CD14-positive monocyte (primary cell): Measurements from ENCODE around the gene ANKRD2. TPM values are rescaled to one million over a fixed set of nuclear protein-coding genes. Genes with fewer than 3 reads are reported as not detected.

Experiments
- DNase-seq, 3 donors: peaks; one replicate each; pipeline ENCODE4 v3.0.0-alpha.2; 2011 to 2022
- H2AFZ ChIP-seq: 2 replicates; pipeline ENCODE4 v1.6.0; 2012; ENCODE audit warnings: mild to moderate bottlenecking, low read depth, low read length, inconsistent platforms; ENCODE audit not compliant: insufficient read depth, poor library complexity, severe bottlenecking
- H3K27ac ChIP-seq, 2 donors: 1 replicate in 1 of 2; 2 replicates in 1 of 2; pipeline ENCODE4 v1.5.1; 2012 to 2013; ENCODE audit warnings: low read length in 2 of 2, control low read depth in 1 of 2, inconsistent platforms in 1 of 2, low read depth in 1 of 2, mild to moderate bottlenecking in 1 of 2
- H3K27me3 ChIP-seq, 2 donors: one replicate each; pipeline versions ENCODE4 v1.6.0 to v1.6.1; 2011 to 2013; ENCODE audit warnings: low read length in 2 of 2; ENCODE audit not compliant: control insufficient read depth in 2 of 2, insufficient read depth in 2 of 2
- H3K36me3 ChIP-seq, 2 donors: replicated peaks in 1 of 2; 1 replicate in 1 of 2; 2 replicates in 1 of 2; pipeline versions ENCODE4 v1.5.1 to v1.6.1; 2012 to 2013; ENCODE audit warnings: low read length in 2 of 2, control low read depth in 1 of 2, inconsistent platforms in 1 of 2, mild to moderate bottlenecking in 1 of 2; ENCODE audit not compliant: insufficient read depth in 2 of 2, control insufficient read depth in 1 of 2
- H3K4me1 ChIP-seq, 2 donors: 1 replicate in 1 of 2; 2 replicates in 1 of 2; pipeline versions ENCODE4 v1.5.1 to v1.6.1; 2012 to 2013; ENCODE audit warnings: low read length in 2 of 2, control low read depth in 1 of 2, inconsistent platforms in 1 of 2, mild to moderate bottlenecking in 1 of 2, moderate library complexity in 1 of 2; ENCODE audit not compliant: insufficient read depth in 2 of 2, control insufficient read depth in 1 of 2
- H3K4me2 ChIP-seq: replicated peaks from 2 replicates; pipeline ENCODE3; 2012; ENCODE audit warnings: low read length, moderate library complexity, mild to moderate bottlenecking; ENCODE audit not compliant: poor library complexity, severe bottlenecking; ENCODE audit errors: extremely low read depth
- H3K4me3 ChIP-seq, 3 experiments: fragments of 200-600 bp in 1 of 3; sonication (generic) in 1 of 3; replicated peaks in 1 of 3; 1 replicate in 2 of 3; 2 replicates in 1 of 3; pipeline ENCODE4 v1.5.1; 2011 to 2013; ENCODE audit warnings: low read length in 3 of 3, mild to moderate bottlenecking in 3 of 3, control low read depth in 2 of 3, low read depth in 2 of 3, inconsistent platforms in 1 of 3, moderate library complexity in 1 of 3
- H3K79me2 ChIP-seq: 2 replicates; pipeline ENCODE4 v1.6.0; 2012; ENCODE audit warnings: mild to moderate bottlenecking, control low read depth, inconsistent platforms, low read length, moderate library complexity; ENCODE audit not compliant: insufficient read depth
- H3K9ac ChIP-seq: 2 replicates; pipeline ENCODE4 v1.6.0; 2017; ENCODE audit warnings: low read length, mild to moderate bottlenecking; ENCODE audit not compliant: insufficient read depth, poor library complexity, severe bottlenecking
- H3K9me3 ChIP-seq, 2 donors: replicated peaks in 1 of 2; 1 replicate in 1 of 2; 2 replicates in 1 of 2; pipeline versions ENCODE4 v1.5.1 to v1.6.1; 2012 to 2013; ENCODE audit warnings: low read length in 2 of 2, control low read depth in 1 of 2; ENCODE audit not compliant: control insufficient read depth in 1 of 2, insufficient read depth in 1 of 2
- H4K20me1 ChIP-seq: 2 replicates; pipeline ENCODE4 v1.6.0; 2012; ENCODE audit warnings: mild to moderate bottlenecking, low read length, control low read depth, moderate library complexity; ENCODE audit not compliant: insufficient read depth
- H3K27ac Mint-ChIP-seq, 7 donors: one replicate each; pipeline ENCODE4 v1.8.0; 2020; ENCODE audit warnings: mild to moderate bottlenecking in 7 of 7, mixed read lengths in 7 of 7, moderate library complexity in 6 of 7, inconsistent platforms in 2 of 7
- H3K27me3 Mint-ChIP-seq, 3 donors: one replicate each; pipeline ENCODE4 v1.8.0; 2021 to 2022; ENCODE audit warnings: low read depth in 3 of 3, mild to moderate bottlenecking in 3 of 3, mixed read lengths in 3 of 3, moderate library complexity in 3 of 3, inconsistent platforms in 1 of 3
- H3K36me3 Mint-ChIP-seq, 2 donors: one replicate each; pipeline ENCODE4 v1.8.0; 2020; ENCODE audit warnings: mixed read lengths in 2 of 2, inconsistent platforms in 1 of 2, mild to moderate bottlenecking in 1 of 2
- H3K4me1 Mint-ChIP-seq: one replicate; pipeline ENCODE4 v1.8.0; 2020; ENCODE audit warnings: mild to moderate bottlenecking, mixed read lengths
- H3K4me3 Mint-ChIP-seq, 2 donors: one replicate each; pipeline ENCODE4 v1.8.0; 2020; ENCODE audit warnings: mild to moderate bottlenecking in 2 of 2, mixed read lengths in 2 of 2, moderate library complexity in 1 of 2
- H3K9me3 Mint-ChIP-seq, 7 donors: one replicate each; pipeline ENCODE4 v1.8.0; 2020 to 2022; ENCODE audit warnings: mixed read lengths in 7 of 7, mild to moderate bottlenecking in 6 of 7, moderate library complexity in 6 of 7, inconsistent platforms in 2 of 7
- WGBS: methylation state at CpG from one replicate; pipeline ENCODE4 v1.1.5; 2013; ENCODE audit warnings: missing lambda C conversion rate; ENCODE audit not compliant: insufficient coverage; 5-methylcytosine and 5-hydroxymethylcytosine counted together
- intact Hi-C, 2 donors: fragments of 100-400 bp; cut with micrococcal nuclease; formaldehyde crosslinking; loops; one replicate each; pipeline versions ENCODE4 v1.15.0 to v1.15.1; 2023
- polyA plus RNA-seq, 3 donors: library from polyadenylated mRNA; depleted of rRNA in 1 of 3; unstranded in 2 of 3; stranded (reverse) in 1 of 3; fragments of 300-500 nt in 2 of 3; fragments of >200 nt in 1 of 3; fragmentation: Illumina TruSeq in 2 of 3; gene quantifications; 1 replicate in 2 of 3; 2 replicates in 1 of 3; pipeline ENCODE4 v1.2.3, GENCODE V29; 2012 to 2021
- TF ChIP-seq, protein P1 (sequence below): fragments of 200-600 bp; IDR thresholded peaks from one replicate; pipeline ENCODE4 v1.8.0; 2022; ENCODE audit warnings: antibody characterized with exemption, mild to moderate bottlenecking

Gene ANKRD2
- polyA plus RNA-seq, 3 donors: not detected

DNA sequence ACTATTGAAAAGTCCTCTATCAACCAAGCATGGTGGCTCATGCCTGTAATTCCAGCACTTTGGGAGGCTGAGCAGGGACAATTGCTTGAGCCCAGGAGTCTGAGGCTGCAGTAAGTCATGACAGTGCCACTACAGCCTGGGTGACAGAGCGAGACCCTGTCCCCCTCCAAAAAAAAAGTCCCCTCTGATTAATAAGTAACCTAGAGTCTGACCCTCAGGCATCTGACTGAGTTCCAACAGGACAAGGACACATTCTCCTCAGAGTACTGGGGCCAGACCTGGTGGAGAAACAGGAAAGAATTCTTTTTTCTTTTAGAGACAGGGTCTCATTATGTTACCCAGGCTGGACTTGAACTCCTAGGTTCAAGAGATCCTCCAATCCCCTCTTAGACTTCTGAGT is 50.7 kb downstream of the ANKRD2 start:
- H3K4me1 ChIP-seq: no peaks in the 10 kb centered on the region
- H3K4me3 ChIP-seq: no peak overlapping the region
- H3K4me3 Mint-ChIP-seq: no peak overlapping the region

DNA sequence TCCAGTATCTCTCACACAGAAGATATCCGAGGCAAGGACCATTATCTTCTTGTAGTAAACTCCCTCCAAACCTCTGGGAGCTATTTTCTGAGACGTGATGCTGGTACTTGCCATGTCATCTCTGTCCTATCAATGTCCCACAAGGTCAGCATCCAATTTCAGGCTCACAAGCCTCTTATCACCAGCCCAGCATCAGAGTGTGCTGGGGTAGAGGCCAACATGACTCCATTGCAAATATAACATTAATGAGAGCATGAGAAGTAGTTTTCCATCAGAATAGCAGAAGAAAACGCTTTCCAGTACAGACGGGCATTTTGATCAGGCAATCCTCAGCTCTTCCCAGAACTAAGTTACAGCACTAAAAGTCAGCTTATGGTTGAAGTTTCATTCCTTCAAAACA is 55.2 kb downstream of the ANKRD2 start:
- H3K27ac ChIP-seq: no peak overlapping the region
- no peak overlapping the region for H3K4me3 ChIP-seq
- no peaks in the 10 kb centered on the region for H3K79me2 ChIP-seq
- no peak overlapping the region for H3K9ac ChIP-seq
- Mint-ChIP-seq H3K27me3 (peaks cover 0 to 7% (median 2%) of the 10 kb centered on the region in 3 donors), H3K36me3 (no peaks in the 10 kb centered on the region), H3K4me1 (peaks cover 4% of the 10 kb centered on the region), H3K4me3 (no peak overlapping the region), H3K9me3 (no peaks in the 10 kb centered on the region), H3K27ac (no peak overlapping the region)
- intact Hi-C loops: no loop called here
- H4K20me1 ChIP-seq: no peaks in the 10 kb centered on the region
- WGBS: 94% methylated on average over 3 of the region's 4 CpGs
- no peak overlapping the region for H2AFZ ChIP-seq
- peaks cover 2% of the 10 kb centered on the region in 2 donors for H3K4me1 ChIP-seq
- DNase-seq: no peak
- no peaks in the 10 kb centered on the region for H3K27me3 ChIP-seq
- H3K9me3 ChIP-seq: no peaks in the 10 kb centered on the region
- no peak overlapping the region for H3K4me2 ChIP-seq
- TF ChIP-seq, protein P1, sequence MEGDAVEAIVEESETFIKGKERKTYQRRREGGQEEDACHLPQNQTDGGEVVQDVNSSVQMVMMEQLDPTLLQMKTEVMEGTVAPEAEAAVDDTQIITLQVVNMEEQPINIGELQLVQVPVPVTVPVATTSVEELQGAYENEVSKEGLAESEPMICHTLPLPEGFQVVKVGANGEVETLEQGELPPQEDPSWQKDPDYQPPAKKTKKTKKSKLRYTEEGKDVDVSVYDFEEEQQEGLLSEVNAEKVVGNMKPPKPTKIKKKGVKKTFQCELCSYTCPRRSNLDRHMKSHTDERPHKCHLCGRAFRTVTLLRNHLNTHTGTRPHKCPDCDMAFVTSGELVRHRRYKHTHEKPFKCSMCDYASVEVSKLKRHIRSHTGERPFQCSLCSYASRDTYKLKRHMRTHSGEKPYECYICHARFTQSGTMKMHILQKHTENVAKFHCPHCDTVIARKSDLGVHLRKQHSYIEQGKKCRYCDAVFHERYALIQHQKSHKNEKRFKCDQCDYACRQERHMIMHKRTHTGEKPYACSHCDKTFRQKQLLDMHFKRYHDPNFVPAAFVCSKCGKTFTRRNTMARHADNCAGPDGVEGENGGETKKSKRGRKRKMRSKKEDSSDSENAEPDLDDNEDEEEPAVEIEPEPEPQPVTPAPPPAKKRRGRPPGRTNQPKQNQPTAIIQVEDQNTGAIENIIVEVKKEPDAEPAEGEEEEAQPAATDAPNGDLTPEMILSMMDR: no peak
- no peaks in the 10 kb centered on the region for H3K36me3 ChIP-seq

More for the DNA sequence above, 50.7 kb downstream of the ANKRD2 start:
- WGBS: 100% methylated on average over 1 of the region's 1 CpG
- H3K27ac ChIP-seq: no peak overlapping the region
- no peaks in the 10 kb centered on the region for H3K79me2 ChIP-seq
- H3K36me3 ChIP-seq: no peaks in the 10 kb centered on the region
- no peaks in the 10 kb centered on the region for H3K4me1 Mint-ChIP-seq
- H3K9me3 ChIP-seq: no peaks in the 10 kb centered on the region
- H3K27me3 Mint-ChIP-seq: peaks cover 2 to 3% (median 3%) of the 10 kb centered on the region in 3 donors
- H3K27ac Mint-ChIP-seq: no peak overlapping the region
- H3K27me3 ChIP-seq: no peaks in the 10 kb centered on the region
- intact Hi-C loops: no loop called here
- DNase-seq: no peak
- peaks cover 0 to 1% (median 0%) of the 10 kb centered on the region in 7 donors for H3K9me3 Mint-ChIP-seq
- no peaks in the 10 kb centered on the region for H4K20me1 ChIP-seq
- H3K4me2 ChIP-seq: no peak overlapping the region
- H3K9ac ChIP-seq: no peak overlapping the region
- no peak overlapping the region for H2AFZ ChIP-seq
- TF ChIP-seq, protein P1: no peak
- no peaks in the 10 kb centered on the region for H3K36me3 Mint-ChIP-seq
